GM10847 (cell line): Measurements from ENCODE around the gene ANKFN1.

ENCODE experiments used
- POLR2A ChIP-seq: IDR thresholded peaks from 2 replicates; pipeline ENCODE4 v1.6.1; 2011; ENCODE audit not compliant: insufficient read length; ENCODE audit errors: extremely low read depth

The ANKFN1 gene

DNA sequence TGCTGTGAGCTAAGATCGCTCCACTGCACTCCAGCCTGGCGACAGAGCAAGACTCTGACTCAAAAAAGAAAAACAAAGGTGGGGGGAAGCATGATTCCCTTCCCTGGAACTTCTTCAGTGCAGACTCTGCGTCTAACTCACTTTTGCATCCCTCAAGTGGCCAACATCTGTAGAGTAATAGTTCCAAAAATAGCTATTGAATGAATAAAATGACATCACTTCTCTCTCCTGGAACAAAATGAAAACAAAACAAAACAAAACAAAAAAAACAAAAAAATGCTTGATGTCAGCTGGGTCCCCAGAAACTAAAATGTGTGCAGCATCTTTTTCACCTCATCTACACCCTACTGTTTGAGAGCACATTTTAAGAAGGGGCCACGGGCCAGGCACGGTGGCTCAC is 242.5 kb downstream of the ANKFN1 start:
- TF ChIP-seq POLR2A = no peak

DNA sequence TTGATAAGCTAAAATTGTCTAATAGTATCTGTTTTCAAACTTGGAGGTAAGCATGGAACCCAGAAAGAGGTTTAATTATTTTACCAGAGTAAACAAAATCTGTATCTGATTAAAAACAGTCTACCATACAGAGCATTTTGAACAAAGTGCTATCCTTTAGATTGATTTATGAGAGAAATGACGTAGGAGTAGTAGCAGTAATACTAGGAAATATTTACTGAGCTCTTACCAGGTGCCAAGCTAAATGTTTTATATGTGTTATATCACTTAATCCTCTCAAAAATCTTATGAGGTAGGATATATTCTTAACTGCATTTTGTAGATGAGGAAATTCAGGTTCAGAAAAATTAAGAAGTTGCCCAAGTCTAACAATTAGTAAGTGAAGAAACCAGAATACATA is 253.8 kb downstream of the ANKFN1 start:
- TF ChIP-seq POLR2A = no peak

DNA sequence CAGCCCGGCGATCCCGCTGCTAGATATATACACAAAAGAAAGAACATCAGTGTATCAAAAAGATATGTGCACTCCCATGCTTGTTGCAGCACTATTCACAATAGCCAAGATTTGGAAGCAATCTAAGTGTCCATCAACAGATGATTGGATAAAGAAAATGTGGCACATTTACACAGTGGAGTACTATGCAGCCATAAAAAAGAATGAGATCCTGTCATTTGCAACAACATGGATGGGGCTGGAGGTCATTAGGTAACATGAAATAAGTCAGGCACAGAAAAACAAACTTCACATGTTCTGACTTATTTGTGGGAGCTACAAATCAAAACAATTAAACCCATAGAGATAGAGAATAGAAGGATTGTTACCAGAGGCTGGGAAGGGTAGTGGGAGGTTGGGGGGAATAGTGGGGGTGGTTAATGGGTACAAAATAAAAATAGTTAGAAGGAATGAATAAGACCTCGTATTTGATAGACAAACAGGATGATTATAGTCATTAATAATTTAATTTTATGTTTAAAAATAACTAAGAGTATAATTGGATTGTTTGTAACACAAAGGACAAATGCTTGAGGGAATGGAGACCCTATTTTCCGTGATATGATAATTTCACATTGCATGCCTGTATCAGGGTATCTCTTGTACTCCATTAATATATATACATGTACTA is 263.5 kb downstream of the ANKFN1 start:
- TF ChIP-seq POLR2A = no peak

DNA sequence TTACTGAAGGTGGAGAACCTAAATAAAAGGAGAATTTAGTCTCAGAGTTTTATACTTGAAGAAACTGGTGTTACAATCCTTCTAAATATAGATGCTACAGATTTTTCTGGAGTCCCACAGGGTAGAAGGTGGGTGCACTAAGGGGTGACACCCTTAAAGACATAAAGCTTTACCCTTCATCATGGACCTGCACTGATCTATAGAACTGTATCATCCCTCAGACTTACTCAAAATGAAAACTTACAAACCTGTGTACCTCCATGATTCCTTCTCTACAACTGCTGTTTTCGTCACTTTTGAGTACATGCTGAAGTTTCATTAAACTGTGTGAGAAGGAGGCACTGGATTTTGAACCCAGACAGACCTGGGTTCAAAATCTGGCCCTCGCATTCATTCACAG is 270.7 kb downstream of the ANKFN1 start:
- no peak for TF ChIP-seq POLR2A

DNA sequence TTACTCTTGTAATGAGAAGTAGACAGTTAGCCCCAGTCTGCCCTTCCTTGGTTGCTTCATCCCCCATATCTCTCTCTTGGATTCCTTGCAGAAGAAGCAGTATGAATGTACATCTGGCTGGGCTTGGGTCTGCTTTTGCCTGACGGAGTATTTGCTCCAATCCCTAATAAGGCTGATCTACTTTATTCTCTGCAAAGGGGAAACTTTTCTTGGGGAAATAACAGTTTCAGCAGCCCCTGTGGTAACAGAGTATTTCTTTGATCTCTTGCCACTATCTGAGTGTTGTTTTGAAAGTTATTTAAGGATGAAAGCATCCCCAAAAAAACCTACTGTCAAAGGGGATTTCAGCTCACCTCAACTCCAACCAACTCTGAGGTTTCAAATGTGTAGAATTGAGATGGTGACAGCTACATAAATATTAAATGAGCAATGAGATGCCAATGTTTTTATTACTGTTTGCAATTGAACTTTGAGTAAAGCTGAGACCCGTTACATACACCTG is 271.3 kb downstream of the ANKFN1 start:
- TF ChIP-seq POLR2A = no peak

DNA sequence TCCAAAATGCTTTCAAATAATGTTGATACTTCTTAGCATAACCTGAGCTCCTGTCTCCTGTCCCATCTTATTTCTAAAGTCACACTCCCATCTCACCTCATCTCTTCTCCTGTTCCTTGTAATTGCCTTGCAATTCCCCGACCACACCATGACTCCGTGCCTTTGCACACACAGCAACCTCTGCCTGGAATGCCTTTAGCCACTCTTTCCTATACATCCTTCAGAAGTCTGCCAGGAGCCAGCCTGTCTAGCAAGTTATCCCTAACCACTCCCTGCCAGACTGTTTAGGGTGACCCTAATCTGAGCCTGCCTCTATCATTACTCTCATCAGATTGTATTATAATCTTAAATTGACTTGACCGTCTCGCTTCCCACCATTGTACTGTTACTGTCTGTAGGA is 272.2 kb downstream of the ANKFN1 start:
- TF ChIP-seq POLR2A = no peak

DNA sequence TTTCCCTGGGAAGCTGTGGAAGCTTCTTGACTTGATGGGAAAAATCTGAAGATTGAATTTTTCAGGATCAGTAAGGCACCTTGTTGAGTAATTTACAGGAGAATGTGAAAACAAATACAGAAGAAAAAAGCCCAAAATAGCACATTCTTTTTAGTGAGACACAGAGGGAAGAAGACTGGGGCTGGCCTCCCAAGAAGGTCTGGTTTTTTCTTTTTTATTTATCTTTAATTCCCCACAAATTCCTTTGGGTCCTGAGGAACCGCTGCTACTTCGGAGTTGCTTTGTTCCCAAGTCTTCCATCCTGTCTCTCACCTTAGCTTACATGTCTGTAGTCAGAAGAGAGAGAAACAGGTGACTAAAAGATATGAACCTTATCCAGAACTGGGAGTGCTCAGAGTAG is 273.6 kb downstream of the ANKFN1 start:
- no peak for TF ChIP-seq POLR2A

DNA sequence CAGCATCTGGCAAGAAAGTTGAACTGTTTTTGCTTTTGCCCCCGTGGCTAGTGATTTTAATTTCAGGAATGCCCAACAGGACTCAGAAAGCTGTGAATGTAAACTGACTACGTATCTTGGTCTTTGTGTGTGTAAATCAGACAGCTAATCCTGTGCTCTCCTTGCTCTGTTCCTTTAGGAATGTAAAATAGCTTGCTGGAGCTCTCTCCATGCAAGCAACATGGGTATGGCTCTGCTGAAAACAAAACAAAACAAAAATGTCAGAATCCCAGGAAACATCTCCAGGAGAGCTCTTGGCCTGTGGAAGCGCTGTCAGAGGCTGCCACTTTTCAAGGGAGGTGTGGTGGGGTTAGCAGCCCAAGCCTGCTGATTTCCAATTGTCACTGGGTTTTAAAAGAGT is 278.5 kb downstream of the ANKFN1 start:
- TF ChIP-seq POLR2A = no peak

DNA sequence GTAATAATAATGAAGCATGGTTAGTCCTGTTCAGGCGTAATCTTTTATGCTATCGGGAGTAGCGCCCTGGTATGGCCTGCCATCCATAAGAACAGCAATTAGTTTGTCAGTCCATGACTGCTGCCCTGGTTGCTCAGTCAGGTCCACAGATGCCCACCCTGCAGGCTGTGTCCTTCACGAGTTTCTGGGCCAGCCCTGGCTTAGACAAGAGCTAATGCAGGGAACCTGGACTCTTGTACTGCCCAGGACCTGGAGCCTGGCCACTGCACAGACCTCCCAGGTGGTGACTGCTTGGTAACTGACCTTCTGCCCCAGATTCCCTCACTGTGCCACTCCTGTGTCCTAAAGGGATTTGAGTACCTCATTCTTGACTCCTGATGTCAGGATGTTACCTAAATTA is 279.2 kb downstream of the ANKFN1 start:
- no peak for TF ChIP-seq POLR2A

DNA sequence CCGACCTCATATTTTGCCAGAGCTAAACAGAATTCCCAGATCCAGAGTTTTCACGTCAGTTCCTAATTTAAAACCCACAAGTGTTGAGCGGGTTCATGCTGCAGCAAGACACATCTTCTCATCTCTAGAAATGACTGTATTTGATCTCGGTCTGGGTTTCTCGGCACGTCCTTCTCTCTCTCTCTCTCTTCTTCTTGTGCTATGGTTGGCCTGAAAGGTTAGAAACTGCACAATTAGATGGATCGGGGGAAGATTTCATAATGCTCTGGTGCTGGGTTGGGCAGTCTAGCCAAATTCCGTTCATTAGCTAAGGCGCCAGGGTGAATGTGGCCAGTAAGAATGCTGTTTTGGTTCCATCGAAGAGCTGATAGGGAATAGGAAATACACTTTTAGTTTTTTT is 281.3 kb downstream of the ANKFN1 start:
- no peak for TF ChIP-seq POLR2A

DNA sequence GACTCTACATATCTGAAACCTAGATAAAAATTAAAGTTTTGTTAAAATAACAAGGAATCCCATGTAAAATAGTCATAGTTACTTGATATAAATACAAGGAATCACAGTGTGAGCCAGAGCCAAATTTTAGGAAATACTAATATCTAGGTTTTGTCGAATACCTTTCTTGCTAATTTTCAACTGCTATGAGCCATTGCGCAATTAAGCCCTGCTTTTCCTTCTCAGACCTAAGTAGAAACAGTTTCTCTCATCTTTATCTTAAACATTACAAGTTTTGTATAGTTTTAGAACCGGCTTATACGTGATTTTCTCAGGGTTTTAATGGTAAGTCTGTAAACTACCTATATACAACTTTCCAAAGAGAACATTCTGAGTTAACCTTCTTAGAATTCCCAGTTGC is 282.9 kb downstream of the ANKFN1 start:
- no peak for TF ChIP-seq POLR2A

DNA sequence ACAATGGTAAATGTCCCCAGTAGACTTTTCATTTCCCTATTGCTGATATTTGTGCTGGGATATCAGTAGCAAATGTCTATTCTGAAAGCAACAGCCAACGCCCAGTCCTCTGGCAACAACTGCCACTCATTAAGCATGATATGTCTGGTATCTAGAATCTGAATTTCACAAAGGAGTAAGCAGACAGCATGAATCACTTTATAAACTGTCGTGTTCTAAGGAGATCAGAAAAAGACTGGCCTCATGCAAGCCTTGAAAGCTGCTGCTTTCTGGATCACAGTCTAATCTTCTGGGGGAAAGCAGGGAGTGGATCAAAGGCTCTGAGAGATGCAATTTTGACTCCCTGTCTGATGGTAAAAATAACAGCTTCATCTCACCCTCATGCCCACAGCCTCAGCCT is 287.1 kb downstream of the ANKFN1 start:
- TF ChIP-seq POLR2A = no peak

DNA sequence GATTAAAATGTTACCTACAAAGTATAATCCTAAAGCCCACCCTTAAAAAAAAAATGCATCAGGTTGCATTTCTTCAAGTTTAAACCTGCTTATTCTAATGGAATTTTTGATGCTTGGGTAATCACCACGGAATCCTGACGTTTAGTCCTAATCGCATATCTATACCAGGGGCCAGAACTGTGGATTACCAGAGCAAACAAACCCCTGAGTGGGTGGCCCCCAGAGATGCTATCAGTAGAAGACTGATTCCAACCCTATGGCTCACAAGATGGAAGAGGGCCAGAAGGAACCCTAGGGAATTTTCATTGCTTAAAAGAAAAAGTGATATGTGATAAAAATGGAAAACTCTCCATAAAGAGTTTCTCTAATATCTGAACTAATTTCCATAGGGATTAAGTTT is 288.0 kb downstream of the ANKFN1 start:
- no peak for TF ChIP-seq POLR2A

DNA sequence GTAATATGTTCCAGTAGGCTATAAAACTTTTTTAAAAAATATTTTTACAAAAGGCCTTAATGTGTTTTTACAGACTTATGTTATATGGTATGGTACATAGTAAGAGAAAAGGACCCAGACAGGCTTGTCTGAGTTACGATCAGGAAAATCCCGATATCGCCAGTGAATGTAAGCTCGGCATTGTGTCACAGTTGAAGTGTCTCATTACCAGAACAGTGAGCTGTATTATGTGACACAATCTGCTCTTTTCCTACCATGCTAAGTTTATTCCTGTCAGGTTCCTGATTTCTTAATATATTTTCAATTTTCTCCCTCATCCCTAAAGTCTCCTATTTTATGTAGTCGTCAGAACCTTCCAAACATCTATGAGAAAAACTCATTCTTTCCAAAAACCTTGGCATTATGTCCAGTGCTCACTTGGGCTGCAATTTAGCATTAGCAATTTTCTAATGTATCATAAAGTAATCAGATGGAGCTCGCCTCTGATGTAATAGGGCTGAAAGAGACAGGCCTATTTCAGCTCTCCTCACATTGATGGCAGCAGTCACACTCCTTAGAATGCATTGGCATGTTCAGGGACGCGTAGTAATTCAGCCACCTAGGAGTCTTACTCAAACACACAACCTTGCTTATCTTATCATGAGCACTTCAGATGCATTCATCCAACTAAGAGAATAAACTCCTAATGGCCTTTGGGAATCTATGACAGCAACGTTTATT is 292.6 kb downstream of the ANKFN1 start:
- no peak for TF ChIP-seq POLR2A

DNA sequence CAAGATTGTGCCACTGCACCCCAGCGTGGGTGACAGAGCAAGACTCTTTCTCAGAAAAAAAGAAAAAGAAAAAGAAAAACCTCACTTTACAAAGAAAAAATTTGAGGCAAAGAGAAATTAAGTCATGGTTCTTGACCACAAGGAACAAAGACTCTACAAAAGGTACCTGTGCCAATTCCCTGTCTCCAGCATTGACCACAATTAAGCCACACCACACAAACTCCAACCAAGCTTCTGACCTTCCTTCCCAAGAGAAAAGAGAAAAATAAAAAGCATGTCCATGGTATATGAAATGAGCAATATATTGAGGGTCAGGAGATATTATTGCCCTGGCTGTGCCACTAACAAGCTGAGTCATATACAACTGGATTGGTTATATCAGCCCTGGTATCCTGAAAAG is 293.9 kb downstream of the ANKFN1 start:
- no peak for TF ChIP-seq POLR2A

DNA sequence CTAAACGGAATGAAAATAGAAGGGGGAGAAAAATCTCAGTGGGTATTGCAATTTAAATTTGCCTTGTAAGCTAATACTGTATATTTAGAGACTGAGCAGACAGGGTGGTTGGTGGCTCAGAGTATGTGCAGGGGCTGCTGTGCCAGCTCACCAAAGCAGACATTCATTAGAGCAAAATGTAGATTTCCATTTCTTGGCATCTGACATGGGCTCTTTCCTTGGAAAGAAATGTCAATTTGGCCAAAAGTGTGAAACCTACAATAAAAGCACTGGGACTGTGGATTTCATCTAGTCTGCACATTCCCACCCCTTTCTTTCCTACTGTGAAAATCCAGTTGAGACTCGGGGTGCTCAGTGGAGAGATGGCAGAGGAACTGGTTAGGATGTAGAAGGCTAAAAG is 295.1 kb downstream of the ANKFN1 start:
- no peak for TF ChIP-seq POLR2A

DNA sequence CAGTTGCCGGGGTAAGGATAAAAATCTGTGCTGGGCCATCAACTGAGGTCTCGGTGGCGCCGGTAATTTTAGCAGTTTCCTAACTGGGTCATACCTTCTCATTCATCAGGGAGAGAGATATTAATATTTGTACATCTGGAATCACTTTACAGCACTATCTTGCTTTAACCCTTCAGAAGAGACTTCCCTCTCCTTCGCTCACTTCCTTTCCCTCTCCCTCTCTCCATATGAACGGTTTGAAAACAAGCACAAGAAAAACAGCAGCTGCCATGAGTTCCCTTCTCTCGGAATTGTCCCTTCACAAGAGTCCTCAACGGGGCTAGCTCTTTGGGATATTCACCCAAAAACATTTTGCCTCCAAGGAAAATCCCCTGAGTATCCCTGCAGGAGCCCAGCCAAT is 295.9 kb downstream of the ANKFN1 start:
- TF ChIP-seq POLR2A = no peak
